HG03135 (cell line): ENCODE data around the gene PPP6C.

Source experiments
- ATAC-seq: cut with Tn5 transposase; IDR thresholded peaks from one replicate; pipeline ENCODE4 v1.9.1; 2021; ENCODE audit warnings: mild to moderate bottlenecking, moderate library complexity; ENCODE audit not compliant: unreplicated experiment

Gene PPP6C

DNA sequence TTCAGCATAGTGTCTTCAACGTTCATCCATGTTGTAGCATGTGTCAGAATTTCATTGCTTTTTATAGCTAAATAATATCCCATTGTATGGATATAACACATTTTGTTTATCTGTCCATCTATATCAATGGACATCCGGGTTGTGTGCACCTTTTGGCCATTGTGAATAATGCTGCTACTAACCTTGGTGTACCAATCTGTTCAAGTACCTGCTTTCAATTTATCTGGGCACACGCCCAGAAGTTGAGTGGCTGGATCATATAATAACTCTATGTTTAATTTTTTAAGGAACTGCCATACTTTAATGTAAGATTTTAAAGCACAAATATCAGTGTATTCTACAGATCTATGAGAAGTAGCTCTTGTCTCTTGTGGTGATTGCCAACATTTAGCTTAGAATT is 89.8 kb downstream of the PPP6C start:
- ATAC-seq = no peak
